Activated naive CD8-positive, alpha-beta T cell treated with anti-CD3 and anti-CD28 coated beads for 36 hours (primary cell): ENCODE measurements around the gene CLDN10. TPM values are rescaled to one million over a fixed set of nuclear protein-coding genes. Genes with fewer than 3 reads are reported as not detected.
"Not testable (repeated sequence)": the region's sequence is repeated elsewhere in the genome, so short reads cannot be mapped to it uniquely, and the experiment has no call there.

Source experiments
- DNase-seq: peaks from one replicate; pipeline ENCODE4 v3.0.0; 2021
- H3K27ac Mint-ChIP-seq: one replicate; pipeline ENCODE4 v1.8.0; 2022; ENCODE audit warnings: mild to moderate bottlenecking, moderate library complexity, mixed read lengths
- H3K27me3 Mint-ChIP-seq: one replicate; pipeline ENCODE4 v1.8.0; 2022; ENCODE audit warnings: mild to moderate bottlenecking, mixed read lengths
- H3K36me3 Mint-ChIP-seq: one replicate; pipeline ENCODE4 v1.8.0; 2021; ENCODE audit warnings: mild to moderate bottlenecking, mixed read lengths
- H3K4me1 Mint-ChIP-seq: one replicate; pipeline ENCODE4 v1.8.0; 2021; ENCODE audit warnings: mixed read lengths
- H3K4me3 Mint-ChIP-seq: one replicate; pipeline ENCODE4 v1.8.0; 2022; ENCODE audit warnings: mild to moderate bottlenecking, moderate library complexity, mixed read lengths
- H3K9me3 Mint-ChIP-seq: one replicate; pipeline ENCODE4 v1.8.0; 2022; ENCODE audit warnings: mixed read lengths
- total RNA-seq, 2 experiments: library from RNA; stranded (reverse); gene quantifications; one replicate each; pipeline ENCODE4 v1.2.3, GENCODE V29; 2021

The CLDN10 gene
- total RNA-seq, 2 experiments from 2014 or later, result not detected

DNA sequence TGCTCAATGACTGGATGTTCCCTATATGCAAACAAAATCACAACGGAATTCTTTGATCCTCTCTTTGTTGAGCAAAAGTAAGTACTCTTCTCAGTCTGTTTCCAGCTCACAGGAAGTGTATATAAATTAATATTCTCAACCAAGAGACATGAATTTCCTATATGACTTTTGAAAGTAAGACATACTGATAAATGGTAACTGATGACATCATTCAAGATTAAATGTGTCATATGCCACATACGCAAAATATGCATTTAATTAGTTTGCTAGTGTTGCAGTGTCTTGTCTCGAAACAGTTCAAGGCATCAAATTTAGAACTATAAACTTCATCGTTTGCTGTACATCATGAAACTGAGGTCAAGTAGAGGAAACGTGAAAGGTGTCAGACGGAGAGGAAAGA, 7.9 kb downstream of the CLDN10 start:
- peaks cover 12% of the 10 kb centered on the region for H3K27me3 Mint-ChIP-seq
- no peaks in the 10 kb centered on the region for H3K9me3 Mint-ChIP-seq
- H3K4me1 Mint-ChIP-seq, result no peaks in the 10 kb centered on the region
- H3K4me3 Mint-ChIP-seq, result no peak overlapping the region
- no peak overlapping the region for H3K27ac Mint-ChIP-seq
- no peaks in the 10 kb centered on the region for H3K36me3 Mint-ChIP-seq
- DNase-seq, result no peak

DNA sequence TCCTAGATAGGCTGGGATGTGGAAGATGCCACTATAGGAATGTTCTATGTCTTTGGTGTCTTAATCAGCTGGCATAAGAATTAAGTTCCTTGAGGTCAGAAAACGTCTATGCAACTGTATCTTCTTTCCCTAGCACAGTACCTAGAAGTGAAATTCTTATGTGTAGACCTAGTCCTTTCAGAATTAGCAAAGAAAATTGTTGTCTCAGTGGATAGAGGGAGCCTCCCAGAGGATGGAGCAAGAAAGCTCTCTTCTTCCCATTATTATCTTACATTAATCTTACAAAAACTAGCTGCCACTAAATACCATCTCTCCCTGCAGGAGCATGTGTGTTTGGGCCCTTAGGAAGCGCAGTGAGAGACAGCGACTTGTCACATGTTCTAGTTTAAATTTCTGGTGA, 11.6 kb downstream of the CLDN10 start:
- Mint-ChIP-seq H3K27me3 (peaks cover 8% of the 10 kb centered on the region), H3K4me1 (no peaks in the 10 kb centered on the region), H3K4me3 (no peak overlapping the region), H3K9me3 (peaks cover 2% of the 10 kb centered on the region), H3K27ac (no peak overlapping the region), H3K36me3 (no peaks in the 10 kb centered on the region)
- DNase-seq, result no peak

DNA sequence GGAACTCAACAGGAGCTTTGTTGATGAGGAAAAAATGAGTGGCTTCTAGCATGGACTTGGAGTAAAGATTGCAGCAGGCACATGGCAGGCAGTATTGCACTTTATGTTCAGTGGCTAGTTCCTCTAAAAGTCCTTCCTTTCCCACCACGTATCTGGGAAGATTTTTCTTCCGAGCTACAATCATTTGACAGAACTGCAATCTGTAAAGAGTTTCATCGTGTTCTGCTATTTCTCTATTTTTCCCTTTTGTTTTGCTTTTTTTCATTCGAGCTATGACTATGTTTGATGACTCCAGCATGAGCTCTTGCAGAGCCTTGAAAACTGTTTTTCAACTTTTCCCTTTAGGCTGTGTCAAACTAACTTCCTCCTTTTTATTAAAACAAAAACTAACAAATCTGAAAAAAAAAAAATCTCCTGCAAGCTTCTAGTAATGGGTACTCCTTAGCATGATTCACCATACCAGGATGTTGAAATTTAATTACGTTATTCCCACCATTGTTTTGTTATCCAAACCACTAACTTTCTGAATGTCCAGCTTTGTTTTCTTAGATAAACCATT, 12.3 kb downstream of the CLDN10 start:
- Mint-ChIP-seq H3K36me3 (no peaks in the 10 kb centered on the region), H3K4me1 (no peaks in the 10 kb centered on the region), H3K27me3 (peaks cover 8% of the 10 kb centered on the region), H3K9me3 (peaks cover 2% of the 10 kb centered on the region), H3K27ac (no peak overlapping the region), H3K4me3 (no peak overlapping the region)
- DNase-seq, result no peak

DNA sequence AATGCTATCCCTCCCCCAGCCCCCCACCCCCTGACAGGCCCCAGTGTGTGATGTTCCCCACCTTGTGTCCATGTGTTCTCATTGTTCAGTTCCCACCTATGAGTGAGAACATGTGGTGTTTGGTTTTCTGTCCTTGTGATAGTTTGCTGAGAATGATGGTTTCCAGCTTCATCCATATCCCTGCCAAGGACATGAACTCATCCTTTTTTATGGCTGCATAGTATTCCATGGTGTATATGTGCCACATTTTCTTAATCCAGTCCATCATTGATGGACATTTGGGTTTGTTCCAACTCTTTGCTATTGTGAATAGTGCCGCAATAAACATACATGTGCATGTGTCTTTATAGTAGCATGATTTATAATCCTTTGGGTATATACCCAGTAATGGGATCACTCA, 13.2 kb downstream of the CLDN10 start:
- not testable (repeated sequence) for H3K4me3 Mint-ChIP-seq, DNase-seq, H3K36me3 Mint-ChIP-seq, H3K27me3 Mint-ChIP-seq, H3K27ac Mint-ChIP-seq, H3K9me3 Mint-ChIP-seq, H3K4me1 Mint-ChIP-seq

DNA sequence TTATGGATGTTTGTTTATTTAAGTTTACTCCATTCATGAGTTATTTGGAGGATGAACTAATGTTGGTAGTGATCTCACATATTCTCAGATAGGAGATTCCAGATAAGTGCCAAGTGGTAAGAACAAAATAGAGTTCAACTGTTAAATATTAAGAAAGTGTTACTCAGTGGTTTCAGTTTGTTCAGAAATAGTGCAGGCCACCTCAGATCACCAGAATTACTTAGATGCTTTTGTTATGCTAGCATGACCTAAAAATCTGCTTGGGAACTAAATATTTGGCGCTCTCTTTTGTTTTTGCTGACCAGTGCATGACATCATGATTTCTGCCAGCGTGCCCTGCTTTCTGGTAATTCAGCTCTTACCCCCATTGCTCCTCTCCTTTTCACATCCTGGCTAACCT, 15.6 kb downstream of the CLDN10 start:
- DNase-seq, result no peak
- peaks cover 2% of the 10 kb centered on the region for H3K9me3 Mint-ChIP-seq
- no peak overlapping the region for H3K4me3 Mint-ChIP-seq
- H3K27me3 Mint-ChIP-seq, result peaks cover 3% of the 10 kb centered on the region
- H3K4me1 Mint-ChIP-seq, result no peaks in the 10 kb centered on the region
- no peak overlapping the region for H3K27ac Mint-ChIP-seq
- no peaks in the 10 kb centered on the region for H3K36me3 Mint-ChIP-seq

DNA sequence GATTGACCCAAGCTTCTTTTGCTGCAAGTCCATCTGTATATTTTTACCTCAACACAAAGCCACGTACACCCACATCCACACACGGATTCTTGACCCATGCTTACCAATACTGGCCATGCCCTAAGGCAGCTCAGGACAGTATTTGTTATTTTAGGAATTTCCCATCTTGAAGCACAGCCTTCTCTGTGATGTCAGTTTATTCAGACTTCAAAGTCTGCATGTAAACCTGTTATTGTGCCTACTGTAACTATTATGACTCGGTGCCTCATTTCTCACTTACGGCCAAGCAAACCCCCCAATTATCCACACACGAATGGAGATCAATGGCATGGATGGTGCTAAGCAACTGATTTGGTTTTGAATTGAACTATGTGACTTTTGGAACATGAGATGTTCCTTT, 17.5 kb downstream of the CLDN10 start:
- H3K4me1 Mint-ChIP-seq, result no peaks in the 10 kb centered on the region
- H3K4me3 Mint-ChIP-seq, result no peak overlapping the region
- H3K27me3 Mint-ChIP-seq, result peaks cover 3% of the 10 kb centered on the region
- H3K9me3 Mint-ChIP-seq, result peaks cover 2% of the 10 kb centered on the region
- no peak overlapping the region for H3K27ac Mint-ChIP-seq
- no peaks in the 10 kb centered on the region for H3K36me3 Mint-ChIP-seq
- no peak for DNase-seq

DNA sequence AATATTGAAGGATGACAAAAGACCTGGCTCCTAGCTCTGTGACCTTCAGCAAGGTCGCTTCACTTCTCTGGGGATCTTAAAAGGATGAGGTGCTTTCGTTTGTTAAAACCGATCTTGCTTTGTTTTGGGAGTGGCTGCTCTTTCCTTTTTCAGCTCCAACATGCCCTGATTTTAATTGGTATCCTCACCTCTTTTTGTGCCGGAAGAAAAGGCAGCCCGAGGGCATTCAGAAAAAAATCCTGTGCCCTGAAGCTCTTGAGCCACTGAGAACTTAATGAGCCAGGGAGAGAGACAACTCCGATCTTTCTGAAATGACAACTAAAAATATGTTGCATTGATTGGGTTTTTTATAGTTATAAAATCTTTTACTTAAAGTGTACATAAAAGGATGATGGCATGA, 19.4 kb downstream of the CLDN10 start:
- H3K9me3 Mint-ChIP-seq, result no peaks in the 10 kb centered on the region
- no peaks in the 10 kb centered on the region for H3K36me3 Mint-ChIP-seq
- H3K27ac Mint-ChIP-seq, result no peak overlapping the region
- H3K27me3 Mint-ChIP-seq, result peaks cover 3% of the 10 kb centered on the region
- DNase-seq, result no peak
- no peaks in the 10 kb centered on the region for H3K4me1 Mint-ChIP-seq
- no peak overlapping the region for H3K4me3 Mint-ChIP-seq

DNA sequence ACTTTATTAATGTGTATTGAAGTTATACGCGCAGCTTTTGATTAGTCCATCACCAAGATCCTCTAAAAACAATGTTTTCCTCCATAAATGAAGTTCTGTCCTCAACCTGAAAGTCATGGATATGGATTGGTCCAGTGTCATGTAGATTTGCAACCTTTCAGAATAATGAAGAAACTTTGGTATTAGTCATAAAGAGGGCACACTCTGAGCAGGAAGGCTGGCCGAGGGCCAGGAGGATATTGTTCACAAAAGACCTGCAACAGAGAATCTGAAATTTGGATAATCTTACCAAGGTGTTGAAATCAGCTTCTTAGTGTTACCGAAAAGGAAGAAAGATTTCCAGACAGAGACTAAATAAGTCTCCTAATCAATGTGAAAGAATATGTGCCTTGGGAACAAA, 20.7 kb downstream of the CLDN10 start:
- peaks cover 3% of the 10 kb centered on the region for H3K27me3 Mint-ChIP-seq
- H3K36me3 Mint-ChIP-seq, result no peaks in the 10 kb centered on the region
- no peak overlapping the region for H3K27ac Mint-ChIP-seq

DNA sequence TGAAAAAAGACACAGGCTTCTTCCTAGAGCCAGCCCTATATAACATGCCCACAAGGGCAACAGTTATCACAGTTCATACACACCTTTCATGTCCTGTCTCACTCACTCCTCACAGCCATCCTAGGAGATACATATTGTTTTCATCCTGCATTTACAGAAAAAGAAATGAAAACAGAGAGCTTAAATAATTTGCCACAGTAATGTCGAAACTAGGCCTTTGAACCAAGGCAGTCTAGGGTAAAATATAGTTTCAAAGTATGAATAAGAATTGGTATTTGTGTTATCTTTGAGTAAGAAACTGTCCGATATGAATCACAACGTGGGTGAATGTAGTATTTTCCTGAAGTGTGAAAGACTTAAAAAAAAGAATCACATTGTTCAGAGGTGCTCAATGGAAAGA, 26.8 kb downstream of the CLDN10 start:
- H3K36me3 Mint-ChIP-seq, result no peaks in the 10 kb centered on the region
- H3K4me3 Mint-ChIP-seq, result no peak overlapping the region
- no peak for DNase-seq

More for the DNA sequence above, 20.7 kb downstream of the CLDN10 start:
- DNase-seq, result no peak
- Mint-ChIP-seq H3K9me3 (no peaks in the 10 kb centered on the region), H3K4me3 (no peak overlapping the region), H3K4me1 (no peaks in the 10 kb centered on the region)

DNA sequence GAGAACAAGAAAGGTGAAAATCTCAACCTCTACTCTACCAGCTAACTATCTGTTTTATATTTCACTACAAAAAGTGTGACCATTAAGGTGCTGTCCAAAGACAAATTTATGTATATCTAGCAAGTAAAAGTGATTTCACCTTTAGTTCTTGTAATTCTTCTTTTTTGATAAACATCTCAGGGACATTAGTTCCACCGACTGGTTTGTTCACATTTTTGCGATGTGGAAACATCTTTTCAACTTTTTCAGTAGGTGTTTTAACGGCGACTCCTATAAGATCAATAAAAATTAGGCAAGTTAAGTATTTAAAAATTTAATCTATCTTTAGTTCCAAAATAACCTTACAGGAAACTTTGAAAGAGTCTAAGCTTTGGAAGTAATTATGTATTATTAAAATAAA, 33.3 kb downstream of the CLDN10 start:
- peaks cover 9% of the 10 kb centered on the region for H3K27me3 Mint-ChIP-seq
- no peak for DNase-seq
- no peak overlapping the region for H3K27ac Mint-ChIP-seq
- no peaks in the 10 kb centered on the region for H3K4me1 Mint-ChIP-seq
- H3K36me3 Mint-ChIP-seq, result no peaks in the 10 kb centered on the region
- H3K9me3 Mint-ChIP-seq, result no peaks in the 10 kb centered on the region
- H3K4me3 Mint-ChIP-seq, result no peak overlapping the region

More for the DNA sequence above, 26.8 kb downstream of the CLDN10 start:
- H3K27ac Mint-ChIP-seq, result no peak overlapping the region
- peaks cover 5% of the 10 kb centered on the region for H3K27me3 Mint-ChIP-seq
- no peaks in the 10 kb centered on the region for H3K4me1 Mint-ChIP-seq
- H3K9me3 Mint-ChIP-seq, result no peaks in the 10 kb centered on the region

DNA sequence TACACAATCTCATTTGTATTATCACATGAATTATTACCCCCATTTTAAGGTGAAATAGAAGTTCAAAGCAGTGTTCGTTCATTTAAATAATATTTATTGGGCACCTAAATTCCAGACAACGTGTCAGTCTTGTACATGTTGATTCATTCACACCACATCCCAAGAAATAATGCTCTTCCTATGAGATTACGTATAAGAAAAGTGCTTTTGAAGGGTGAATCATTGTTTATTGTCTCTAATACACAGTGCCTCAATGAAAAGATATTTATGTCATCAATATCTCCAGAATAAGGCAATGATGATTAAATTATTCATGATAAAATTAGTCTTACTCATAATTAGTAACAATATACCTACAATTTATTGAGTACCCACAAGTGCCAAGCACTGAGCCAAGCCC, 35.6 kb downstream of the CLDN10 start:
- H3K4me1 Mint-ChIP-seq, result no peaks in the 10 kb centered on the region
- no peak overlapping the region for H3K27ac Mint-ChIP-seq
- H3K9me3 Mint-ChIP-seq, result no peaks in the 10 kb centered on the region

DNA sequence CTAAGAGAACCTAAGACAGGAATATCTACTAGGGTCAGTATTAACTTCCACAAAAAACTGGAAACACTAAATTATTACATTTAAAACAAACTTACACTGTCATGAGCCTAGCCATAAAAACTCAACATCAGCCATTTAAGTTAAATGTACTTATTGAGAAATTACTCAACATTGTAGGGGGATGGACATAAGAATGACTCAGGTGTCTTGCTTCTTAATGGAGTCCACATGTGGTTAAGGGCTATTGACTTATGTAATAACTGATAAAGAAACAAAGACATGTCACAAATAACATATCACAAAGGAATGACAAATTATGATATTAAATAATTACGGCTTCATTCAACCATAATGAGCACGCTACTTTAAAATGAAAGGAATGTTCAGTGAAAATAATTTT, 36.2 kb downstream of the CLDN10 start:
- Mint-ChIP-seq H3K9me3 (no peaks in the 10 kb centered on the region), H3K4me3 (no peak overlapping the region), H3K4me1 (no peaks in the 10 kb centered on the region), H3K27me3 (peaks cover 12% of the 10 kb centered on the region), H3K27ac (no peak overlapping the region), H3K36me3 (no peaks in the 10 kb centered on the region)
- DNase-seq, result no peak

More for the DNA sequence above, 35.6 kb downstream of the CLDN10 start:
- DNase-seq, result no peak
- H3K36me3 Mint-ChIP-seq, result no peaks in the 10 kb centered on the region
- no peak overlapping the region for H3K4me3 Mint-ChIP-seq
- peaks cover 10% of the 10 kb centered on the region for H3K27me3 Mint-ChIP-seq

DNA sequence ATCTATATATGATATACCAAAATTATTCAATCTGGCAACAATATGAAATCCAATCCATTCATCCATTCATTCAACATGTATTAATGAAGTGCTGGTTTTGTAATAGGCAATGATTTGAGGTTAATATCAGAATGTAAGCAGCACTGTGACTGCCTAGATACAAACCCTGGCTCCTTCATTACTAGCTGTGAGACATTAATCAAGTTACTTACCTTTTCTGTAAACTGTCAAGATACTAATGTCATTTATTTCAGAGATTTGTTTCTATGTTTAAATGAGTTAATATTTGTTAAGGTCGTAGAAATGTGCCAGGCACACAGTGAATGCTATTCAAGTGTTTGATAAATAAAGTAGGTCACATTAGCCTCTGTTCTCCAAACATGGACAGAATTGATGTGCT, 40.9 kb downstream of the CLDN10 start:
- H3K9me3 Mint-ChIP-seq, result no peaks in the 10 kb centered on the region
- H3K36me3 Mint-ChIP-seq, result no peaks in the 10 kb centered on the region
- DNase-seq, result no peak
- H3K4me1 Mint-ChIP-seq, result no peaks in the 10 kb centered on the region
- no peak overlapping the region for H3K4me3 Mint-ChIP-seq
- no peak overlapping the region for H3K27ac Mint-ChIP-seq
- H3K27me3 Mint-ChIP-seq, result peaks cover 19% of the 10 kb centered on the region

DNA sequence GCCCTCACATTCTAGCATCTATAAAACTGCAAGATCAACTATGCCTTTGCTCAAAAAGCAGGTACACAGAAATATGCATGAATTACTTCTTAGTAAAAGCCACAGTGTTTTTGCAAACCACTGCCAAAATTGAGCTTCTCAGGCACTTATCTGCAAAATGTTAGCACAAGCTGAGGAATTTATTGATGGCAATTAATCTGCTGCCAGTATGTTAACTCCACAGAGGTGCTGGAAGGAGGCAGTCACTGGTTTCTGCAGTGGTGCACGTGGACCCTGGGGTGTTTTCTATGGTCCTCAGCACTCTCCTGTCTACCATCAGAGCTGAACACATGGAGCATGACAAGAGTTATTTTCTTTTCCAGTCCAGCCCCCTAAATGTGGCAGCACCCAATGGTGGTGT, 44.2 kb downstream of the CLDN10 start:
- no peak for DNase-seq
- no peak overlapping the region for H3K27ac Mint-ChIP-seq
- H3K4me1 Mint-ChIP-seq, result no peaks in the 10 kb centered on the region
- no peaks in the 10 kb centered on the region for H3K9me3 Mint-ChIP-seq
- H3K4me3 Mint-ChIP-seq, result no peak overlapping the region
- H3K36me3 Mint-ChIP-seq, result no peaks in the 10 kb centered on the region
- H3K27me3 Mint-ChIP-seq, result peaks cover 9% of the 10 kb centered on the region

DNA sequence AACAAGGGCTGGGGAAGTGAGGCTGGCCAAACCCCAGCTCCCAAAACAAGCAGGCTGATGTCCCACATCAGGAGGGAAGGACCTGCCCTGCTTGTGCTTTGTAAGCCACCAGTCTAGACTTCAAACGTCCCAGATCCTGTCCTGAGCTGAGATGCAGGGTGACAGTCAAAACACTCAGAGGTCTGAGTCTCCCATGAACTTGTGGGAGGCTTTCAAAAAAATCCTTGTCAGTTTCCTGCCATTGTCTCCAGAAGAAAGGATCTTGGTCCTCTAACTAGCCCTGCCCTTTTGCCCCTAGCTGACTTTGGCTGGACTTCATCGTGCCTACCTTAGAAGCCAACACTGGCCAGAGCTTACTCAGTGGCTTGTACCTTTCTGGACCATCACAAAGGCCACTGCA, 48.7 kb downstream of the CLDN10 start:
- H3K27ac Mint-ChIP-seq, result no peak overlapping the region
- no peaks in the 10 kb centered on the region for H3K9me3 Mint-ChIP-seq
- no peak overlapping the region for H3K4me3 Mint-ChIP-seq
- H3K4me1 Mint-ChIP-seq, result no peaks in the 10 kb centered on the region
- DNase-seq, result no peak
- H3K27me3 Mint-ChIP-seq, result peaks cover 14% of the 10 kb centered on the region
- H3K36me3 Mint-ChIP-seq, result no peaks in the 10 kb centered on the region

DNA sequence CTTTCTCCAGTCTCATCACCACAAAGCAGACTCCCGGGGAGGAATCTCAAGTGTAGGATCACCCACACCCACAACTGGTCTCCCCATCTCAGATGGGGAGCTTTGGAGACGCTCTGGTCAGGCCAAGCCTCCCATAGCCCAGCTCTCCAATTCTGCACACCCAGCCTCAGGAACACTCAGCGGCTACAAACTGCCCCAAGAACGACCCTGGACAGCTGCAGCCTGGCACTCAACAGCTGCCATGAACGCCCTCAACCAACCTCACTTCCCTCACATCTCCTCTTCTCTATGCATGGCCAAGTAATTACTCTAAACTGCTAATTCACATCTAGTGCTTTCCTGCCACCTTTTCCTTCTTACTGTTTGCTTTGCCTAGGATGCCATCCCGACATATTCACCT, 49.4 kb downstream of the CLDN10 start:
- Mint-ChIP-seq H3K36me3 (no peaks in the 10 kb centered on the region), H3K9me3 (no peaks in the 10 kb centered on the region), H3K27ac (no peak overlapping the region), H3K4me1 (no peaks in the 10 kb centered on the region), H3K27me3 (peaks cover 14% of the 10 kb centered on the region), H3K4me3 (no peak overlapping the region)
- DNase-seq, result no peak
